ENCODE data around the gene HOXB6. TPM values are rescaled to one million over a fixed set of nuclear protein-coding genes. Genes with fewer than 3 reads are reported as not detected.
A peak's percentile ranks its signal among the peaks of the same experiment; 100 is the strongest.

The HOXB6 gene
- total and polyA plus RNA-seq, 5 donors = 0.74 to 1.8 (median 1.1) TPM

DNA sequence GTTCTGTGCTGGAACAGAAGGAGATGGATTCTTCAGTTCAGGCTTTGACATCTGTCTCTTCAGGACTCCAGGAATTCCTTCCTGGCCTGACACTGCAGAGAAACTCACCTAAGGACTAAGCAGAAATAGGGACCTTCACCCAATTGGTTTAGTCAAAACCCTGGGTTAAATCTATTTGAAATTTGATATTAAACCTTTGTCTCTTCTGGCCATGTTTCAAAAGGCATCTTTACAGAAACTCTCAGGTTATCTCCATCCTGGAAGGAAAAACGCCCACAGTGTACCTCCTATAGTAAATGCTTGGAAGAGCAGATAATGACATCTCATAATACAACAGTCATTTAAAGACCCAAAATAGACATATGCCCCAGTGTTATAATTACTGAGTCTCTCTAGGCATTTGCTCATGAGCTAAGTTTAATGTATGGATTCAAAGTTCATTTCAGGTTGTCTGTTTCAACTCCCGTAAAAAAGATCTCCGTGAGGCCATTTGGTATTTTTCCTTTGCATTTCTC is 21.0 kb downstream of the HOXB6 start:
- 73% methylated on average over 3 of the region's 3 CpGs for WGBS
- Histone ChIP-seq H3K27ac (ENCODE audit: low read length) (no peak overlapping the region), H3K4me1 (ENCODE audit: control insufficient read depth, insufficient read depth, low read length) (no peaks in the 10 kb centered on the region)

GRCh38 chr17:48582750-48583069 is 22.1 kb downstream of the HOXB6 start:
- DNase-seq = no peak
- H3K27ac ChIP-seq (ENCODE audit: low read length) = no peak overlapping the region
- intact Hi-C loops (cut with DNase I) = no loop called here
- no peaks in the 10 kb centered on the region for H3K4me1 ChIP-seq (ENCODE audit: control insufficient read depth, insufficient read depth, low read length)
- no peaks in the 10 kb centered on the region for H3K9me3 ChIP-seq (ENCODE audit: control insufficient read depth, low read length)
- no peaks in the 10 kb centered on the region for H3K27me3 ChIP-seq (ENCODE audit: control insufficient read depth, insufficient read depth)
- H3K4me3 ChIP-seq (ENCODE audit: low read length) = peak overlapping the region; percentile 22
- ATAC-seq = no peak
- WGBS = 38% methylated on average over 7 of the region's 7 CpGs

More for the DNA sequence above, 21.0 kb downstream of the HOXB6 start:
- H3K4me3 ChIP-seq (ENCODE audit: low read length) = no peak overlapping the region
- intact Hi-C loops (cut with DNase I) = no loop called here
- H3K9me3 ChIP-seq (ENCODE audit: control insufficient read depth, low read length) = no peaks in the 10 kb centered on the region
- DNase-seq (no peak), ATAC-seq (no peak)
- no peaks in the 10 kb centered on the region for H3K27me3 ChIP-seq (ENCODE audit: control insufficient read depth, insufficient read depth)

GRCh38 chr17:48579760-48580554 is 24.8 kb downstream of the HOXB6 start:
- Histone ChIP-seq H3K9me3 (ENCODE audit: control insufficient read depth, low read length) (no peaks in the 10 kb centered on the region), H3K4me1 (ENCODE audit: control insufficient read depth, insufficient read depth, low read length) (no peaks in the 10 kb centered on the region), H3K4me3 (ENCODE audit: low read length) (no peak overlapping the region), H3K27ac (ENCODE audit: low read length) (no peak overlapping the region), H3K27me3 (ENCODE audit: control insufficient read depth, insufficient read depth) (no peaks in the 10 kb centered on the region)
- intact Hi-C loops (cut with DNase I) = loop anchor here in 1 of 4 donors (5.0 kb wide), 1 partner anchor 38 kb away; no protein-coding TSS in a partner anchor
- DNase-seq (no peak), ATAC-seq (no peak)
- WGBS = 38% methylated on average over 26 of the region's 26 CpGs

GRCh38 chr17:48579471-48579759 is 25.4 kb downstream of the HOXB6 start:
- intact Hi-C loops (cut with DNase I) = loop anchor here in 1 of 4 donors (5.0 kb wide), 1 partner anchor 37 kb away; no protein-coding TSS in a partner anchor
- H3K27me3 ChIP-seq (ENCODE audit: control insufficient read depth, insufficient read depth) = no peaks in the 10 kb centered on the region
- H3K4me3 ChIP-seq (ENCODE audit: low read length) = peak overlapping the region; percentile 78
- ATAC-seq = no peak
- H3K9me3 ChIP-seq (ENCODE audit: control insufficient read depth, low read length) = no peaks in the 10 kb centered on the region
- H3K4me1 ChIP-seq (ENCODE audit: control insufficient read depth, insufficient read depth, low read length) = no peaks in the 10 kb centered on the region
- H3K27ac ChIP-seq (ENCODE audit: low read length) = no peak overlapping the region
- 31% methylated on average over 7 of the region's 7 CpGs for WGBS
- no peak for DNase-seq

- WGBS = 9% methylated on average over 43 of the region's 43 CpGs
- intact Hi-C loops (cut with DNase I) = loop anchor here in 1 of 4 donors (5.0 kb wide), 1 partner anchor 37 kb away; no protein-coding TSS in a partner anchor
- no peaks in the 10 kb centered on the region for H3K27me3 ChIP-seq (ENCODE audit: control insufficient read depth, insufficient read depth)
- no peaks in the 10 kb centered on the region for H3K4me1 ChIP-seq (ENCODE audit: control insufficient read depth, insufficient read depth, low read length)
- peak overlapping the region; percentile 78 for H3K4me3 ChIP-seq (ENCODE audit: low read length)
- peak in 2 of 3 donors; percentile 39 to 60 for DNase-seq
- H3K9me3 ChIP-seq (ENCODE audit: control insufficient read depth, low read length) = no peaks in the 10 kb centered on the region
- peak; percentile 3 to 10 for ATAC-seq
- peak overlapping the region; percentile 77 for H3K27ac ChIP-seq (ENCODE audit: low read length)
Observed at GRCh38 chr17:48578616-48579470, 25.9 kb downstream of the HOXB6 start.

GRCh38 chr17:48577946-48578615 is 26.7 kb downstream of the HOXB6 start, which contains the start of gene HOXB4:
HOXB4 (minus strand) TSS chr17:48578350; CDS start chr17:48578319, 31 bp downstream.
- no peaks in the 10 kb centered on the region for H3K4me1 ChIP-seq (ENCODE audit: control insufficient read depth, insufficient read depth, low read length)
- ATAC-seq (peak; percentile 54 to 58), DNase-seq (peak; percentile 69 to 88 (median 85))
- H3K27ac ChIP-seq (ENCODE audit: low read length) = peak within 1 kb of the TSS; percentile 77
- H3K27me3 ChIP-seq (ENCODE audit: control insufficient read depth, insufficient read depth) = no peaks in the 10 kb centered on the region
- intact Hi-C loops (cut with DNase I) = loop anchor here in 1 of 4 donors (5.0 kb wide), 1 partner anchor 36 kb away; no protein-coding TSS in a partner anchor
- no peaks in the 10 kb centered on the region for H3K9me3 ChIP-seq (ENCODE audit: control insufficient read depth, low read length)
- 2% methylated on average over 57 of the region's 58 CpGs for WGBS
- H3K4me3 ChIP-seq (ENCODE audit: low read length) = peak within 1 kb of the TSS; percentile 78

DNA sequence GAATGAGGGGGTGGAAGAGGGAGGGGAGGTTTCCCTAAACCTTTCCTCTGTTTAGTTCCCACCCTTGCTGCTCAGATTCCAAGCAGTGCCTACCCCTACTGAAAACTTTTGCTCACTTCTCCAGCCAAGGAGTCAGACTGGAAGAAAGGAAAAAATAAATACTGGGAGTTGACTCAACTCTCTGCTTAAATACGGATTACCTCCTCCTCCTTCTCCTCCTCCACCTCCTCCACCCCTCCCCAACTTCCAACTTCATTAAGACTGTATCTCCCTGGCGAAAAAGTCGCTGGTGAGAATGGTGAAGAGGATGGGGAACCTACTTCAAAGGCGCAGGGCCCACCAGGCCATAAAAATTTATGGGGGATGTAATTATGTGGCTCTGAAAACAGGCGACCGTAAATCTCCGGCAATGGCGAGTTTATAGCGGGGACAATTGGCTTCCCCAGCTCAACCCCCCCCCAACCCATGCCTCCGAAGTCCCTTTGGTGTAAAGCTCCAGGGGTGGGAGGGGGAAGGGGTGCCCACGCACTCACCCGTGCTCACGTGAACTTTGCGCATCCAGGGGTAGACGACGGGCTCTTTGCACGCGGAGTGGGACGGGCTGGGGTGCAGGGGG is 27.3 kb downstream of the HOXB6 start:
- peak overlapping the region; percentile 68 for H3K27ac ChIP-seq (ENCODE audit: low read length)
- intact Hi-C loops (cut with DNase I) = loop anchor here in 1 of 4 donors (5.0 kb wide), 1 partner anchor 35 kb away; no protein-coding TSS in a partner anchor
- 8% methylated on average over 19 of the region's 19 CpGs for WGBS
- peak overlapping the region; percentile 78 for H3K4me3 ChIP-seq (ENCODE audit: low read length)
- DNase-seq = peak in 2 of 3 donors; percentile 52 to 69
- no peak for ATAC-seq
- H3K9me3 ChIP-seq (ENCODE audit: control insufficient read depth, low read length) = no peaks in the 10 kb centered on the region
- no peaks in the 10 kb centered on the region for H3K4me1 ChIP-seq (ENCODE audit: control insufficient read depth, insufficient read depth, low read length)
- H3K27me3 ChIP-seq (ENCODE audit: control insufficient read depth, insufficient read depth) = peaks cover 5% of the 10 kb centered on the region

DNA sequence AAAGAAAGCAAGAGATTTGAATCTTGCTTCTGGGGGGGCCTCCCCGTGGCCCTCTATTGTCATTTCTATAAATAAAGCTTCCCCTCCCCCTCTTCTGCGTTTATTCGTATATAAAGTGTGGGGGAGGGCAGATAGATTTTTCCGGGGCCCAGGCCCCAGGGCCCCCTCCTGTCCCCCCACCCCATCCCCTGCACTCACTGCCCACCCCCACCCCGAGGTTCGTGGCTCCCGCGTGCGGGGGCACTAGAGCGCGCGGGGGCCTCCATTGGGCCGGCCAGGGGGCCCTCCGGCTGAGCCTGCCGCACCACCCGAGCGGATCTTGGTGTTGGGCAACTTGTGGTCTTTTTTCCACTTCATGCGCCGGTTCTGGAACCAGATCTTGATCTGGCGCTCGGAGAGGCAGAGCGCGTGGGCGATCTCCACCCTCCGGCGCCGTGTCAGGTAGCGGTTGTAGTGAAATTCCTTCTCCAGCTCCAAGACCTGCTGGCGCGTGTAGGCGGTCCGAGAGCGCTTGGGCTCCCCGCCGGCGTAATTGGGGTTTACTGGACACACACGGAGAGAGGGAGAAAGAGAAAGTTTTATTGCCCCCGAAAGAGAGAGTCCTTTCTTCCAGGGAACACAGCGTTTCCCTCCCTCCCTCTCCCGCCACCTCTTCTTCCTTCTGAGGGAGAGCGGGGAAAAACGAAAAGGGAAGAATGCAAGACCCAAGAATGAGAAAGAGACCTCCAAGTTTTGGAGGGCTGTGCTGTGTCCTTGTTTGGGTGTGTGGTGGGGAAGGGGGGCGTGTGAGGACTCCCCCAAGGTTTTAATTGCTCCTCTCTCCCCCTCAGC is 28.1 kb downstream of the HOXB6 start:
- Histone ChIP-seq H3K4me3 (ENCODE audit: low read length) (peak overlapping the region; percentile 78), H3K9me3 (ENCODE audit: control insufficient read depth, low read length) (no peaks in the 10 kb centered on the region), H3K27me3 (ENCODE audit: control insufficient read depth, insufficient read depth) (peaks cover 5% of the 10 kb centered on the region), H3K27ac (ENCODE audit: low read length) (peak overlapping the region; percentile 3), H3K4me1 (ENCODE audit: control insufficient read depth, insufficient read depth, low read length) (no peaks in the 10 kb centered on the region)
- intact Hi-C loops (cut with DNase I) = loop anchor here in 1 of 4 donors (5.0 kb wide), 1 partner anchor 34 kb away; no protein-coding TSS in a partner anchor
- ATAC-seq (no peak), DNase-seq (peak in 1 of 3 donors; percentile 36)
- 14% methylated on average over 43 of the region's 43 CpGs for WGBS

DNA sequence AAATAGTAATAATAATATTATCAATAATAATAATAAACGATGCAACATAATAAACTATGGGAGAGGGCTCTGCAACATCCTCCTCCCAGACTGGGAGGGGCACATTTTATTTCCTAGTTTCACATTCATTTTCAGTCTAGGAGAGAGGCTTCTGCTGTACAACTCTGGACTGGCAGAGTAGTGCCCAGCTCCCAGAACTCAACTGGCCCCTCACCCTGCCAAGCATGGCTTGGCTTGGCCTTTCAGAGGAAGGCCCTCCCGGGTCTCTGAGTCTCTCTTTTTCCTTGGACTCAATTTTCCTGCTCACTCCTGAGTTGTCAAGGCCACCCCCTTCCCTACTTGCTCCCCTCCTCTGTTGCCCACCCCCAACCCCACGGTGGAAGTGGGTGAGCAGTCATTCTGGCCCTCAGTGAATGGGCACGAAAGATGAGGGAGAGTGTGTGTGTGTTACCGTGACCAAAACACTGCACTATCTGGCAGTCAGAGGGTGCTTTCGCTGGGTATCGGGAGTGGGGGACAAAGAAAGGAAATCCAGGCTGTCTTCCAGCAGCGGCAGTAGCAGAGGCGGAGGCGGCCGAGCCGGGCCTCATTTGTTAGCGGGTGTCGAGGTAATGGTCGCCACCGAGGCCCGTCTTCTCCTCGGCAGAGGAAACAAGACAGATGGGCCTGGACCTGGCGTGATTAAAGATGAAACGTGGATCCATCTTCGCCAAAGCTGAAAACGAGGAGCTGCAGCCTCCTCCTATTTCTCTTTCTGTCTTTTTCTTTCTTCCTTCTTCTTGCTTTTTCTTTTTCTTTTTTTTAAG is 28.9 kb downstream of the HOXB6 start:
- ATAC-seq (no peak), DNase-seq (no peak)
- Histone ChIP-seq H3K27ac (ENCODE audit: low read length) (peak overlapping the region; percentile 14), H3K4me1 (ENCODE audit: control insufficient read depth, insufficient read depth, low read length) (no peaks in the 10 kb centered on the region), H3K9me3 (ENCODE audit: control insufficient read depth, low read length) (no peaks in the 10 kb centered on the region), H3K4me3 (ENCODE audit: low read length) (no peak overlapping the region), H3K27me3 (ENCODE audit: control insufficient read depth, insufficient read depth) (peaks cover 5% of the 10 kb centered on the region)
- intact Hi-C loops (cut with DNase I) = loop anchor here in 1 of 4 donors (5.0 kb wide), 1 partner anchor 34 kb away; no protein-coding TSS in a partner anchor
- WGBS = 20% methylated on average over 22 of the region's 22 CpGs

Data from right cardiac atrium (tissue), 5 donors.